PFSK-1 (cell line): ENCODE results near the gene ZNF83.

ENCODE experiments used
- FOXP2 ChIP-seq: optimal IDR thresholded peaks from 2 replicates; pipeline ENCODE3; 2011; ENCODE audit warnings: borderline replicate concordance, control low read depth, inconsistent platforms; ENCODE audit not compliant: insufficient read depth; ENCODE audit errors: extremely low read length, extremely low read depth
- POLR2AphosphoS5 ChIP-seq: IDR thresholded peaks from 2 replicates; pipeline ENCODE4 v1.6.1; 2012; ENCODE audit warnings: low read depth, mild to moderate bottlenecking, control low read depth, low read length, moderate library complexity
- REST ChIP-seq, 2 experiments: IDR thresholded peaks; 2 replicates each; pipeline versions ENCODE4 v1.6.1 to v1.8.0; 2011 to 2012; ENCODE audit warnings: low read depth in 2 of 2, low read length in 2 of 2, control low read depth in 1 of 2, inconsistent platforms in 1 of 2, mild to moderate bottlenecking in 1 of 2, moderate library complexity in 1 of 2; ENCODE audit not compliant: insufficient read depth in 1 of 2
- SIN3A ChIP-seq: IDR thresholded peaks from 2 replicates; pipeline ENCODE4 v1.6.1; 2012; ENCODE audit warnings: mild to moderate bottlenecking, low read length, moderate library complexity, borderline replicate concordance; ENCODE audit not compliant: insufficient read depth
- TAF1 ChIP-seq: IDR thresholded peaks from 2 replicates; pipeline ENCODE4 v1.6.1; 2012; ENCODE audit warnings: low read length, control low read depth, borderline replicate concordance; ENCODE audit not compliant: insufficient read depth

- TF ChIP-seq REST (IDR thresholded peaks at IDR 0.05; ENCODE audit: insufficient read depth in 1 of 2, low read depth in 2 of 2, low read length in 2 of 2) (no peak), POLR2AphosphoS5 (no peak), SIN3A (no peak), FOXP2 (no peak), TAF1 (no peak)
Measured at GRCh38 chr19:52666506-52666905, 28.4 kb upstream of the ZNF83 start.
